Glutamatergic neuron (in vitro differentiated cells): Measurements from ENCODE around the gene ITGB5. TPM values are rescaled to one million over a fixed set of nuclear protein-coding genes. Genes with fewer than 3 reads are reported as not detected.

ENCODE experiments used
- DNase-seq: peaks from one replicate; pipeline ENCODE4 v3.0.0; 2022
- H3K27ac Mint-ChIP-seq: one replicate; pipeline ENCODE4 v1.8.0; 2020; ENCODE audit warnings: mild to moderate bottlenecking, mixed read lengths, inconsistent platforms; ENCODE audit not compliant: unreplicated experiment
- H3K27me3 Mint-ChIP-seq: one replicate; pipeline ENCODE4 v1.8.0; 2020; ENCODE audit warnings: mild to moderate bottlenecking, moderate library complexity, mixed read lengths, inconsistent platforms; ENCODE audit not compliant: unreplicated experiment
- H3K36me3 Mint-ChIP-seq: one replicate; pipeline ENCODE4 v1.8.0; 2020; ENCODE audit warnings: mild to moderate bottlenecking, mixed read lengths, inconsistent platforms; ENCODE audit not compliant: unreplicated experiment
- H3K4me1 Mint-ChIP-seq: one replicate; pipeline ENCODE4 v1.8.0; 2020; ENCODE audit warnings: mild to moderate bottlenecking, low read depth, mixed read lengths, inconsistent platforms; ENCODE audit not compliant: unreplicated experiment
- H3K4me3 Mint-ChIP-seq: one replicate; pipeline ENCODE4 v1.8.0; 2020; ENCODE audit warnings: mild to moderate bottlenecking, mixed read lengths, inconsistent platforms; ENCODE audit not compliant: unreplicated experiment
- H3K9me3 Mint-ChIP-seq: one replicate; pipeline ENCODE4 v1.8.0; 2020; ENCODE audit warnings: mild to moderate bottlenecking, moderate library complexity, mixed read lengths, inconsistent platforms; ENCODE audit not compliant: unreplicated experiment
- total RNA-seq: library from RNA; stranded (reverse); fragmentation: NEBNext Ultra II Directional; extraction: Animal tissue kit (Norgen Biotek cat#: 25700); gene quantifications from one replicate; pipeline ENCODE4 v1.2.1, GENCODE V29; 2021; ENCODE audit not compliant: unreplicated experiment
- TF ChIP-seq, protein P1 (sequence below): fragments of 200-600 bp; sonication (generic); IDR thresholded peaks from one replicate; pipeline ENCODE4 v1.5.0; 2021; ENCODE audit not compliant: partially characterized antibody, unreplicated experiment

The ITGB5 gene
- total RNA-seq, 1 donor from 2014 or later, result 12.8 TPM

DNA sequence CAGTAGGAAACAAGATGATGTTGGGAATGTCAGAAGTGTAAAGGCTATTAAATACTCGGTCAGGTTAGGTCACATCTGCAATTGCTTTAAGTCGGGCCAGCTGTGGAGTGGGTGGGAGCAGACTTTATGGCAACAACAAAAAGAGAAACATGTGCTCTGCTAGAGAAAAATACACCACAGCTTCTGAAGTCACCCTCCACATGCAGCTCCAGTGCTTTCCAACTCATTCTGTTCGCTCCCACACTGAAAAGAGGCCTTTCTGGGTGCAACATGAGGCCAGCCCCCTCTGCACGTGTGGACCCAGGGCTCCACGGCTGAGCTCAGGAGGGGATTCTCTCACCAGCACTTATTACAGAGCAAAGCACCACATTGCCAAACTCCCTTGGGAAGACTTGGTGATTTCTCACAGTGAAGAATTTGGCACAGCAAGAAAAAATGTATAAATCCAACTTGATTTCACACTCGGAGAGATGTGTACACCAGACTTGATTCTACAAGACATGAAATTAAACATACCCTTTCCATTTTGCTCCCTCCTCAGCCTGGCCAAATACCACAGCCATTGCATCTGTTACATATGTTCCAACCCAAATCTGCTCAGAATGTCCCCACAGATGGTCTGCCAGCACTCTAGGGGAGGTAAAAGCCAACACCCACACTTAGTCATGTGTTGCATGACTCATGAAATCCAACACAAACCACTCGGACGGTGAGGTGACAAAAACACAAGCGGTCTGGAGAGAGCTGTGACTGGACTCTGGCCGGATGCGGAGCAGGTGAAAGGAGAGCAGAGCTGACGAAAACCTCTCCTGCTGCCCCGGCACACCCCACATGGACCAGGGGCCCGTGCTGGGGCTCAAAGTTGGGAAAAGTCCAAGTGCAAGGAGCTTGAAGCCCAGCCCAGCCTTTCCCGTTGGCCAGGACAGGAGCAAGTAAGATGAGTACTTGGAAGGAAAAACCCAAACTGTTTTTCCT, 74.6 kb downstream of the ITGB5 start:
- TF ChIP-seq, protein P1, sequence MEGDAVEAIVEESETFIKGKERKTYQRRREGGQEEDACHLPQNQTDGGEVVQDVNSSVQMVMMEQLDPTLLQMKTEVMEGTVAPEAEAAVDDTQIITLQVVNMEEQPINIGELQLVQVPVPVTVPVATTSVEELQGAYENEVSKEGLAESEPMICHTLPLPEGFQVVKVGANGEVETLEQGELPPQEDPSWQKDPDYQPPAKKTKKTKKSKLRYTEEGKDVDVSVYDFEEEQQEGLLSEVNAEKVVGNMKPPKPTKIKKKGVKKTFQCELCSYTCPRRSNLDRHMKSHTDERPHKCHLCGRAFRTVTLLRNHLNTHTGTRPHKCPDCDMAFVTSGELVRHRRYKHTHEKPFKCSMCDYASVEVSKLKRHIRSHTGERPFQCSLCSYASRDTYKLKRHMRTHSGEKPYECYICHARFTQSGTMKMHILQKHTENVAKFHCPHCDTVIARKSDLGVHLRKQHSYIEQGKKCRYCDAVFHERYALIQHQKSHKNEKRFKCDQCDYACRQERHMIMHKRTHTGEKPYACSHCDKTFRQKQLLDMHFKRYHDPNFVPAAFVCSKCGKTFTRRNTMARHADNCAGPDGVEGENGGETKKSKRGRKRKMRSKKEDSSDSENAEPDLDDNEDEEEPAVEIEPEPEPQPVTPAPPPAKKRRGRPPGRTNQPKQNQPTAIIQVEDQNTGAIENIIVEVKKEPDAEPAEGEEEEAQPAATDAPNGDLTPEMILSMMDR, result no peak
- H3K27me3 Mint-ChIP-seq, result peaks cover 2% of the 10 kb centered on the region
- DNase-seq, result peak; percentile 31
- peaks cover 34% of the 10 kb centered on the region for H3K4me1 Mint-ChIP-seq
- H3K27ac Mint-ChIP-seq, result peak overlapping the region; percentile 79
- peaks cover 6% of the 10 kb centered on the region for H3K9me3 Mint-ChIP-seq
- H3K4me3 Mint-ChIP-seq, result peak overlapping the region; percentile 20
- H3K36me3 Mint-ChIP-seq, result no peaks in the 10 kb centered on the region

DNA sequence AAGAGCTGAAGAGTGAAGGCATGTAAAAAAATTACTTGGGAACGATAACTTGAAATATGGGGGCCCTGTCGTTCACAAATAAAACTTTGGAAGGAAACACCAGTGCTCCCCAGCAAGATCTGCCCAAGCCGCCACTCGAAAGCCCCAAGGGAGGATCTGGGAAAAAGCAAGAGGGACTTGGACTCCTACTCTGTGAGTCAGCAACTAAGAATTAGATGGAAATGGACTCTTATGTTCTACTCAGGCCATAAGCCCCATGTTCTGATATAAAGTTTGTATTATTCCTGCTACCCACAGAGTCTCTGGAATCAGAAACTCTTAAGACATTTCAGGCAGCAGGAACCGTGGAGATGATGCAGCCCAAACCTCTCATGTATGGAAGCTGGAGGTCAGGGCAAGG, 75.7 kb downstream of the ITGB5 start:
- peaks cover 6% of the 10 kb centered on the region for H3K9me3 Mint-ChIP-seq
- H3K4me1 Mint-ChIP-seq, result peaks cover 34% of the 10 kb centered on the region
- TF ChIP-seq, protein P1, result no peak
- H3K36me3 Mint-ChIP-seq, result no peaks in the 10 kb centered on the region
- H3K27ac Mint-ChIP-seq, result peak overlapping the region; percentile 79
- no peak overlapping the region for H3K4me3 Mint-ChIP-seq
- H3K27me3 Mint-ChIP-seq, result peaks cover 2% of the 10 kb centered on the region
- no peak for DNase-seq

DNA sequence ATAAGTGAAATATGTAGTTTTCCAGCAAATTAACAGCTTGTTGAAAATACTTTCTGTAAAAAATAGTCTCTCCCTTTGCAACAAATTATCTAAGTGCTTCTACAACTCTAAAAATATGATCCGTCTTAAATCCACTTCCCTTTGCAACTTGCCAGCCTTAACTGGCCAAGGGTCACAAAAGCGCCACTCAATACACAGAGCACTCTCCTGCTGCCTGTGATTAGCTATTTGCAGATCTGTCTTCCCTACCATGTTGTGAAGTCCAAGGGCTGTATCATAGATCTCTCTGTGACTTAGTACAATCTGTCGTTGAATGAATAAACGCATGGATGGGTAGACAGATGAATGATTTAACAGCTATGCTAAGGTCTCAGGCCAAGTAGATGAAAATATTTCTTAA, 76.2 kb downstream of the ITGB5 start:
- Mint-ChIP-seq H3K27me3 (peaks cover 2% of the 10 kb centered on the region), H3K4me1 (peaks cover 34% of the 10 kb centered on the region), H3K36me3 (no peaks in the 10 kb centered on the region), H3K9me3 (peaks cover 6% of the 10 kb centered on the region), H3K27ac (peak overlapping the region; percentile 79), H3K4me3 (no peak overlapping the region)
- TF ChIP-seq, protein P1, result no peak
- no peak for DNase-seq

DNA sequence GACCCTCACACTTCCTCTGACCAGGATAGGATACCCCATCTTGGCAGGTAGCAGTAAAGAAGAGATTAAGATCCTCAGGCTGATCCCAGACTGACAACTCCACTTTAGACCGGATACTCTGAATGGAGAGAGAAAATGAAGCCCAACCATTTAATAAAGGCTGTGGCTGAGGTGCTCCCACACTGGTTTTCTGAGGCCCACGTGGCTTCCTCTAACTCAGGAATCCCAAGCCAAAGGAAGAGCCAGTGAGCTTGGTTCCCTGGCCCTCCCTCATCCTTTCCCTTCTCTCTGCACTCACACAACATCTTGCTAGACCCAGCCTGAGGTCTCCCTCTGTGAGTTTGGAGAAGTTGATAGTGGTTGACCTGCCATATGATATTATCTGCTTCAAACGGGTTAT, 78.1 kb downstream of the ITGB5 start:
- DNase-seq, result no peak
- H3K36me3 Mint-ChIP-seq, result no peaks in the 10 kb centered on the region
- peaks cover 6% of the 10 kb centered on the region for H3K9me3 Mint-ChIP-seq
- peaks cover 2% of the 10 kb centered on the region for H3K27me3 Mint-ChIP-seq
- TF ChIP-seq, protein P1, result no peak
- no peak overlapping the region for H3K4me3 Mint-ChIP-seq
- H3K4me1 Mint-ChIP-seq, result peaks cover 29% of the 10 kb centered on the region
- H3K27ac Mint-ChIP-seq, result no peak overlapping the region

DNA sequence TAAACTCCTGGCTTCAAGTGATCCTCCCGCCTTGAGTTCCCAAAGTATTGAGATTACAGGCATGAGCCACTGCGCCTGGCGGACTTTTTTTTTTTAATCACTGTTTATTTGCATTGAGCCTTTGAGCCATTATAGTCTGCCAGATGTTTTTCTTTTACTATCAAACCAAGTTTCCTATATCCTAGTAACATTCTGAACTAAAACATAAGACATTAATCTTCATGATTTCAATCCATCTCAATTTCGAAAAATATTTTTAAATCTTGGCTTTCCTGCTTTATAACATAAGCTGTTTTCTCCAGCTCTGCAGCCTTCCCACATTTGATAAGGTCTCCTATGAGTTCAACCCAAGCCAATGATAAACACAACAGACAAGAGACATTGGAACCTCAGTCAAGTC, 81.5 kb downstream of the ITGB5 start:
- TF ChIP-seq, protein P1, result no peak
- H3K4me1 Mint-ChIP-seq, result peaks cover 6% of the 10 kb centered on the region
- no peak for DNase-seq
- H3K9me3 Mint-ChIP-seq, result no peaks in the 10 kb centered on the region
- no peaks in the 10 kb centered on the region for H3K27me3 Mint-ChIP-seq
- no peaks in the 10 kb centered on the region for H3K36me3 Mint-ChIP-seq
- H3K4me3 Mint-ChIP-seq, result no peak overlapping the region
- H3K27ac Mint-ChIP-seq, result no peak overlapping the region
